ENCODE data around the gene ATXN3. TPM values are rescaled to one million over a fixed set of nuclear protein-coding genes. Genes with fewer than 3 reads are reported as not detected.

Gene ATXN3
- polyA plus RNA-seq, 1 donor (not counting 4 experiments of a cell fraction or from before 2014, with no cell fraction given) = 27.6 TPM

DNA sequence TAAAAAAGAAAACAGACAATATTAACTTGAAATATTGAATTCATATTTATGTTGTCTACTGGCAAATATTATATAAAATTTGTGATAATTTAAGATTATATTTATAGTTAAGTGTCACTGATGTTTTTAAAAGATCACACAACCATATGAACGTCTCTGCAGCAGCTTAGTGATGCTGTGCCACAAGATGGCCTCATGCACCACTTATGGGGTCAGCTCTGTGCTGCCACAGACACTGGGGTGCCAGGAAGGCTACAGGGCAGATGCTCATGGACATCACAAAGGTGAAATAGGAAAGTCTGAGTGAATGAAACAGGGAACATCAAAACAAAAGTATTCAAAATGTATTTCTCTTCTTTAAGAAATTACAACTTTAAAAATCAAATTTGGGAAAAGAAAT, 13.1 kb downstream of the ATXN3 start:
- no peak for FAIRE-seq
- peaks cover 0 to 3% of the 10 kb centered on the region in 2 experiments for H3K36me3 ChIP-seq (ENCODE audit: control insufficient read depth in 2 of 2, extremely low read depth in 1 of 2, insufficient read depth in 2 of 2, low read length in 2 of 2)
- no peak overlapping the region for H3K4me2 ChIP-seq (ENCODE audit: control insufficient read depth, extremely low read depth, insufficient read depth, low read depth, low read length)

GRCh38 chr14:92088494-92088893, 17.9 kb downstream of the ATXN3 start:
- Histone ChIP-seq H3K27ac (ENCODE audit: control insufficient read depth, insufficient read depth, low read length) (no peak overlapping the region), H3K9me1 (ENCODE audit: control insufficient read depth, extremely low read depth, insufficient read depth, low read length) (no peaks in the 10 kb centered on the region), H4K20me1 (ENCODE audit: control insufficient read depth, extremely low read depth, insufficient read depth, low read length) (no peaks in the 10 kb centered on the region), H3K4me2 (ENCODE audit: control insufficient read depth, extremely low read depth, insufficient read depth, low read depth, low read length) (no peak overlapping the region), H3K27me3 (ENCODE audit: control insufficient read depth, extremely low read depth, insufficient read depth, low read length) (no peaks in the 10 kb centered on the region), H2AFZ (ENCODE audit: control insufficient read depth, low read length) (no peak overlapping the region), H3K79me2 (ENCODE audit: control insufficient read depth, insufficient read depth, low read length) (no peaks in the 10 kb centered on the region), H3K9ac (ENCODE audit: control insufficient read depth, extremely low read depth, insufficient read depth, low read length) (no peak overlapping the region), H3K4me1 (ENCODE audit: control insufficient read depth, extremely low read depth, insufficient read depth, low read length) (no peaks in the 10 kb centered on the region), H3K36me3 (ENCODE audit: control insufficient read depth in 2 of 2, extremely low read depth in 1 of 2, insufficient read depth in 2 of 2, low read length in 2 of 2) (peaks cover 0 to 2% of the 10 kb centered on the region in 2 experiments), H3K9me3 (ENCODE audit: control insufficient read depth, low read depth, low read length) (no peaks in the 10 kb centered on the region), H3K4me3 (ENCODE audit: control insufficient read depth in 2 of 3, extremely low read depth in 1 of 3, insufficient read depth in 2 of 3, low read depth in 1 of 3, low read length in 3 of 3) (no peak overlapping the region)
- FAIRE-seq = no peak
- no peak for DNase-seq (ENCODE audit: low read depth, low spot score)
- TF ChIP-seq EZH2 (IDR thresholded peaks at IDR 0.05; ENCODE audit: low read length) = no peak
- TF ChIP-seq, protein P1, sequence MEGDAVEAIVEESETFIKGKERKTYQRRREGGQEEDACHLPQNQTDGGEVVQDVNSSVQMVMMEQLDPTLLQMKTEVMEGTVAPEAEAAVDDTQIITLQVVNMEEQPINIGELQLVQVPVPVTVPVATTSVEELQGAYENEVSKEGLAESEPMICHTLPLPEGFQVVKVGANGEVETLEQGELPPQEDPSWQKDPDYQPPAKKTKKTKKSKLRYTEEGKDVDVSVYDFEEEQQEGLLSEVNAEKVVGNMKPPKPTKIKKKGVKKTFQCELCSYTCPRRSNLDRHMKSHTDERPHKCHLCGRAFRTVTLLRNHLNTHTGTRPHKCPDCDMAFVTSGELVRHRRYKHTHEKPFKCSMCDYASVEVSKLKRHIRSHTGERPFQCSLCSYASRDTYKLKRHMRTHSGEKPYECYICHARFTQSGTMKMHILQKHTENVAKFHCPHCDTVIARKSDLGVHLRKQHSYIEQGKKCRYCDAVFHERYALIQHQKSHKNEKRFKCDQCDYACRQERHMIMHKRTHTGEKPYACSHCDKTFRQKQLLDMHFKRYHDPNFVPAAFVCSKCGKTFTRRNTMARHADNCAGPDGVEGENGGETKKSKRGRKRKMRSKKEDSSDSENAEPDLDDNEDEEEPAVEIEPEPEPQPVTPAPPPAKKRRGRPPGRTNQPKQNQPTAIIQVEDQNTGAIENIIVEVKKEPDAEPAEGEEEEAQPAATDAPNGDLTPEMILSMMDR (optimal IDR thresholded peaks at IDR 0.05 in 1 of 3, IDR thresholded peaks at IDR 0.05 in 1 of 3, conservative IDR thresholded peaks at IDR 0.05 in 1 of 3; ENCODE audit: extremely low read depth in 1 of 3, insufficient read depth in 2 of 3, low read length in 3 of 3) = no peak
- dilution Hi-C loops (cut with MboI; ENCODE audit: extremely low pct_ligation_motif_present, low sequenced_read_pairs) = no loop called here

More for the DNA sequence above, 13.1 kb downstream of the ATXN3 start:
- no peaks in the 10 kb centered on the region for H4K20me1 ChIP-seq (ENCODE audit: control insufficient read depth, extremely low read depth, insufficient read depth, low read length)
- H3K9me3 ChIP-seq (ENCODE audit: control insufficient read depth, low read depth, low read length) = no peaks in the 10 kb centered on the region
- no peak for DNase-seq (ENCODE audit: low read depth, low spot score)
- peaks cover 2% of the 10 kb centered on the region for H3K79me2 ChIP-seq (ENCODE audit: control insufficient read depth, insufficient read depth, low read length)
- no peaks in the 10 kb centered on the region for H3K9me1 ChIP-seq (ENCODE audit: control insufficient read depth, extremely low read depth, insufficient read depth, low read length)
- H3K27ac ChIP-seq (ENCODE audit: control insufficient read depth, insufficient read depth, low read length) = no peak overlapping the region
- no peak overlapping the region for H3K4me3 ChIP-seq (ENCODE audit: control insufficient read depth in 2 of 3, extremely low read depth in 1 of 3, insufficient read depth in 2 of 3, low read depth in 1 of 3, low read length in 3 of 3)
- no peak overlapping the region for H2AFZ ChIP-seq (ENCODE audit: control insufficient read depth, low read length)
- dilution Hi-C loops (cut with MboI; ENCODE audit: extremely low pct_ligation_motif_present, low sequenced_read_pairs) = no loop called here
- no peak overlapping the region for H3K9ac ChIP-seq (ENCODE audit: control insufficient read depth, extremely low read depth, insufficient read depth, low read length)
- TF ChIP-seq, protein P1 (optimal IDR thresholded peaks at IDR 0.05 in 1 of 3, IDR thresholded peaks at IDR 0.05 in 1 of 3, conservative IDR thresholded peaks at IDR 0.05 in 1 of 3; ENCODE audit: extremely low read depth in 1 of 3, insufficient read depth in 2 of 3, low read length in 3 of 3) = peak in 1 of 3 experiments; percentile 32
- no peak for TF ChIP-seq EZH2 (IDR thresholded peaks at IDR 0.05; ENCODE audit: low read length)
- no peaks in the 10 kb centered on the region for H3K27me3 ChIP-seq (ENCODE audit: control insufficient read depth, extremely low read depth, insufficient read depth, low read length)
- no peaks in the 10 kb centered on the region for H3K4me1 ChIP-seq (ENCODE audit: control insufficient read depth, extremely low read depth, insufficient read depth, low read length)

Measured in keratinocyte (primary cell).